NCI-H446 (cell line): ENCODE data around the gene WDTC1.

Experiments used
- DNase-seq, 2 experiments: peaks; one replicate each; lab custom pipeline; 2025; lab: John Stamatoyannopoulos, UW

The WDTC1 gene

GRCh38 chr1:27333717-27334279 lies 99.4 kb downstream of the WDTC1 start:
- DNase-seq = no peak

- DNase-seq = no peak
Observed at GRCh38 chr1:27335506-27336422, 101.3 kb downstream of the WDTC1 start.

GRCh38 chr1:27336756-27337155 lies 102.3 kb downstream of the WDTC1 start:
- no peak for DNase-seq

GRCh38 chr1:27338751-27339150 lies 104.3 kb downstream of the WDTC1 start:
- DNase-seq = no peak

- DNase-seq = no peak
Observed at GRCh38 chr1:27339213-27339612, 104.8 kb downstream of the WDTC1 start.

- peak in 1 of 2 experiments; percentile 66 for DNase-seq
Observed at GRCh38 chr1:27341525-27342252, 107.3 kb downstream of the WDTC1 start, which contains the start of gene SYTL1. TSS of gene SYTL1 (plus strand) at chr1:27342022. CDS start at chr1:27345335, 3,313 bp downstream.

GRCh38 chr1:27342391-27342777 lies 108.0 kb downstream of the WDTC1 start:
- DNase-seq = no peak

GRCh38 chr1:27342778-27343638 lies 108.6 kb downstream of the WDTC1 start:
- no peak for DNase-seq

GRCh38 chr1:27343639-27344025 lies 109.2 kb downstream of the WDTC1 start:
- no peak for DNase-seq

- DNase-seq = no peak
Observed at GRCh38 chr1:27345272-27345671, 110.8 kb downstream of the WDTC1 start.

GRCh38 chr1:27346357-27346756 lies 111.9 kb downstream of the WDTC1 start:
- no peak for DNase-seq

- DNase-seq = no peak
Observed at GRCh38 chr1:27346991-27347624, 112.7 kb downstream of the WDTC1 start.

GRCh38 chr1:27348861-27349783 lies 114.7 kb downstream of the WDTC1 start:
- no peak for DNase-seq

GRCh38 chr1:27349784-27350662 lies 115.6 kb downstream of the WDTC1 start:
- no peak for DNase-seq

GRCh38 chr1:27350663-27351540 lies 116.5 kb downstream of the WDTC1 start:
- DNase-seq = no peak

GRCh38 chr1:27351541-27352107 lies 117.2 kb downstream of the WDTC1 start:
- DNase-seq = no peak

GRCh38 chr1:27353166-27353565 lies 118.7 kb downstream of the WDTC1 start:
- no peak for DNase-seq

- DNase-seq = no peak
Observed at GRCh38 chr1:27353629-27354028, 119.2 kb downstream of the WDTC1 start.
